Dedifferentiated amniotic fluid mesenchymal stem cell (primary cell): Measurements from ENCODE around the gene AHDC1.
A peak's percentile ranks its signal among the peaks of the same experiment; 100 is the strongest.

Experiments
- DNase-seq: peaks from one replicate; pipeline ENCODE4 v3.0.0-alpha.2; 2016; ENCODE audit errors: extremely low spot score

AHDC1 gene

DNA sequence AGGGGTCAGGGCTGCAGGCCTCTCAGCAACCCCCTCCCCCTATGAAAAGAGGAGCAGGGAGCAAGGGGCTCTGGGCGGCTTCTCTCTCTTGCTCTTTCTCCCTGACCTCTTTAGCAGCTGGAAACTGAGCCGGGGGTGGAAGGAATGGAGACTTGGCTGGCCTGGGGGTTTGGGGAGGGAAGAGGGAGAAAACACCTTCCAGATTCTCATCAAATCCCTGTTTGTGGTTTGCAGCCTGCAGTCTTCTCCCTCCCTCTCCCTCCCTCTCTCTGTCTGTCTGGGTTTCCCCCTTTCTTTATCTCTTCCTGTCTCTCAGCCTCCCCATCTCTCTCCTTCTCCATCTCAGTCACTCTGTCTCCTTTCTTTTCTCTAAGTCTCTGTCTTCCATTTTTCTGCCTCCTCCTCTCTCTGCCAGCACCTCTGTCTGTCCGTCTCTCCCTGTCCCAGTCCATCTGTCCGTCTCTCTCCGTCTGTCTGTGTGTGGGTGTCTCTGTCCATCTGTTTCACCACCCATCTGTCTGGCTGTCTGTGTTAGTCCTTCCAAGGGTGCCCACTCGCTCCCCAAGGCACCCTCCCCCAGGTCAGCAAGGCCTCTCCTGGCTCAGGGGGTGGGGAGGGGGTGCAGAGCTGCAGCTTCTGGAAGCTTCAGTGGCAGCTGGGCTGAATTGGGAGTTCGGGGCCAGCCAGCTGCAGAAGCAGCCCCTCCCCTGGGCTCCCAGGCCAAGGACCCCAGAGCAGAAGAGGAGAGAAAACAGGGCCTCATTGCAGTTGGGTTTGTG, 6.2 kb downstream of the AHDC1 start:
- DNase-seq: no peak

DNA sequence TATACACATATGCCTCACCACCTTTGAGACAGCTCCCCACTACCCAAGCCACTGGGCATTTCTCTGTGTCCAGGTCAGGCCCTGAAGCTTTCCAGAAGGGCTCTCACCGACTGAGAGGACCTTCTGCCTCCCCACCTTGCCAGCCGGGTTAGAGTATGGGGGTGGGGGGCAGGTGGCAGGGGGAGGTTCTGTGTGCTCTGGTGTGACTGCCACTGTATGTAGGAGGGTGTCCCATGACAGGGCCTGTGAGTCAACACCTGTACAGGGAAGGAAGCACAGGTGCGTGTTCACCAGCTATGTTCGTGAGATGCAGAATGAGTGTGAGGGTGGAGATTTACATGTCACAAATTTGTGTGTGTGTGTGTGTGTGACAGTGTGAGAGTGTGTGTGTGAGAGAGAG, 7.0 kb downstream of the AHDC1 start:
- no peak for DNase-seq

GRCh38 chr1:27596261-27596660, 7.7 kb downstream of the AHDC1 start:
- no peak for DNase-seq

DNA sequence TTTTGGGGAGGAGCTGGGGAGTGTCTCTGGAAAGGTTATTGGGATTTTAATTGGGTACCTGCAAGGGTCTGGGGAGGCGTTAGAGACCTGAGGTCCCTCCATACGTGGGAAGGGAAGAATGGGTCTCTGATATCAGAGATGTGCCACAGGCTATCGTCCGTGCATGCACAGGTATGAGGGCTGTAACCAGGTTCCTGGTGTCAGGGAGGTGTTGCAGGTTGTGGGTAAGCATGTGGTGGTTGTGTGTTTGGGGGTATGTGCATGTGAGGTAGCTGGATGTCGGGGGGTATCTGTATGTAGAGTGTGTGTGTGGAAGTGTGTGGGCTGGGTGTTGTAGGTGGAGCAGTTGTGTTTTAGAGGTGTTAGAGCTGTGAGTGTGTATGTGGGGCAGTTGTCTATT, 8.3 kb downstream of the AHDC1 start:
- DNase-seq: no peak

DNA sequence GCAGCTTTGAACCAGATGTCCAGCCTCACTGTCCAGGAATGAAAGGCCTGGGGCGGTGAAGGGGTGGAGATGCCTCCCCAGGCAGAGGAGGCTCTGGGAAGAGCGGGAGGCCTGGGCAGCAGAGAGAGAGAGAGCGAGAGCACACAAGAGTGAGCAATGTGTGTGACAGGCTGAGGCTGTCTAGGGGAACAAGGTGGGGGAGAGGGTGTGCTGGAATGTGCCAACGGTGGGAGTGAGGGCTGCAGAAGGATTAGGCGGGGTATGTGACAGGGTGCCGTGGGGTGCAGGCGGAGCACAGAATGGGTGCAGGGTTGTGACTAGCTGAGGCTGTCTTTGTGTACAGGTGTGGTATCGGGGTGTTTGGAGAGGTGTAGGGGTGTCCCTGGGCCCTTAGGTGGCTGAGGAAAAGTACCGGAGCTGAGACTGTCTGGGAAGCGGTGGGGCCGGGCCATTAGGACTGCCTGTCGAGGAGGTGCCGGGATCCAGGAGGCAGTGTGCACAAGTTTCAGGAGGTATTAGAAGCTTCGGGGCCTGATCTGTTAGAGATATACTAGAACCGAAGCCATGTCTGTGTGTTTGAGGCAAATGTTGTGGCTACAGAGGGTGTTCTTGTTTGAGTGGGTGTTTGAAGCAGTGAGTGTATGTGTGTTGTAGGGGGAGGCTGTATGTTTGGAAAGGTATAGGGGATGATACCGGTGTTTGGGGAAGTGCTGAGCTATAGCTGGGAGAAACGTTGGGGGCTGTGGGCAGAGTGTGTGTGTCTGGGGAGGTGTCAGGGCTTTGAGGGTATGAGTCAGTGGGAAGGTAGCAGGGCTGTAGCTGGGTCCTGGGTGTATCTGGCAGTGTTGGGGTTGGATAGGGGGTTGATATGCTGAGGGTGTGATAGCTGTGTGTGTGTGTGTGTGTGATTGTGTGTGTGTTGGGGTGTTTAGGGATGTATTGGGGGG, 9.1 kb downstream of the AHDC1 start:
- peak; percentile 54 for DNase-seq

DNA sequence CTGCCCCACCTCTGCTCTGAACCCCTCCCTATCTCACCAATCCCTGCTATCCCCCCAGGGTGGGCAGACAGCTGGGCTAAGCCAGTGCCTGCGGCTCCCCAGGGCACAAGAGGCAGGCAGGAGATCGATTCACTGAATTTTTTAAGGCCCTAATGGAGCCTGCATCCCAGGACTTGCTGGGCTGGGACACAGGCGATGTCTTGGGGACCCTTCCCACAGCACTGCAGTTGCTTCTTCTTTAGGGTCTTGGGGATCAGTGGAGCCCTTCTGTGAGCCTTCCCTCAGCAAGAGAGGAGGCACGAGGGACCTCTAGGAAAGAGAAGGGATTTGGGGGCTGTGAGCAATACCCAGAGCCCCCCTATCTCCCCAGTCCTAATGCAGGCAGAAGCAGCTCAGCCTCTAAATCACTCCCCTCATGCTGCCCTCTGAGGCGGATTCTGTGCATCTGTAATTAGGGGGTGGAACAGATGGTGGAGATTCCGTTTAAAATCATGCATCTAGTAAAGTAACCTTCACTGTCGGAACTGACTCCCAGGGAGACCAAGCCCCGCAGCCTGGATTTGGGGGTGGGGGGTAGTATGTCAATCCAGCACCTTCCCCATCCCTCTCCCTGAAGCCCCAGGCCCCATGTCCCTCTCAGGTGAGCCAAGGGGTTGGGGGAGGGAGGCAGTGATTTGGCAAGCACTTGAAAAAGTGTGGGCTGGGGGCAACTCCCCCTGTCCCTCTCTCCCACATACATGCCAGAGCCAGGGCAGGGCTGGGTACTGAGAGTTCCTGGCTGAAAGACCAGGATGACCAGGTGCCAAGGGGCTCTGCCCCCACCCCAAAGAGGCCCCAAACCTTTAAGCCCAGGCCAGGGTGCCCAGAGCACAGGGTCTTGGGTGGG, 10.0 kb downstream of the AHDC1 start:
- no peak for DNase-seq

GRCh38 chr1:27592931-27593677, 10.8 kb downstream of the AHDC1 start:
- DNase-seq: no peak

DNA sequence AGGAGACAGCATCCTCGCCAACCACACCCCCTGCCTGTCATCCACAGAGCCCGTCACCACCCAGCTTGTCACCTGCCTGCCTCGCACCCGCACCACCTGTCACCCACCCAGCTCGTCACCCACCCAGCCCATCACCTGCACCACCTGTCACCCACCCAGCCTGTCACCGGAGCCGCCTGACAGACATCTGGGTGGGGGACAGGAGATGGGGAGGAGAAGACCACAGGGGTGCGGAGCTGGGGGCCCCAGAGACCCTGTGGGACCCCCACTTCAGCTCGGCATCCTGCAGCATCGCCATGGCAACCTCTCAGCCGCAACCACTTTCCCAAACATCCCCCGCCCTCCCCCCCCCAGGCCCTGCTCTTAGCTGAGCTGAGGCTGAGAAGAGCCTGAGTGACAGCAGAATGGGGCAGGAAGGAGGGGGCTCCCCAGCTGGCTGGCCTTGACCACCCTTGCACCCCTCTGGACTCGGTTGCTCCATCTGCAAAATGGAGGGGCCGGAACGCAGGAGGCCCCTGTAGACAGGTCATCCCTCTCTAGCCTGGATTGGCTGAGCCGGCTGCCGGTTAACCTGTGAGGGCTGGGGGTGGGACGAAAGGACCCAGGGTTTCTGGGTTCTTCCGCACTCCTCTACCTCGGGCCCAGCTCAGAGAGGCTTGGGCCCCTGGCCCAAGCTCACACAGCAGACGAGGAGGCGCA, 11.6 kb downstream of the AHDC1 start:
- DNase-seq: no peak

DNA sequence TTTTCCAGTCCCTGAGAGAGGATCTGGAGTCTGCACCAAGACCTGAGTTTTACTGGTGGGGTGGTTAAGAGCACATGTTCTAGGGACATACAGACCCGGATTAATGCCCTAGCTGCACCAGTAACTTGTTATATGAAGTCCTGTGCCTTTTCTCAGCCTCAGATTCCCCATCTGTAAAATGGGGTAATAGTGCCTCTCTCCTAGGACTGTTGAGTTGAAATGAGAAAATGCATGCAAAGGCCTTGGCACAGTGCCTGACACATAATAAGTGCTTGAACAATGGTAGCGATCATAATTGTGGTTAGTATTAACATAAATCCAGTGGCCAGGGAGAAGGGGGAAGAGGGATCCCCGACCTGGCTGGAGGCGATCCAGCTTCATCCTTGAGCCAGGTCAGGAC, 12.3 kb downstream of the AHDC1 start:
- DNase-seq: no peak

DNA sequence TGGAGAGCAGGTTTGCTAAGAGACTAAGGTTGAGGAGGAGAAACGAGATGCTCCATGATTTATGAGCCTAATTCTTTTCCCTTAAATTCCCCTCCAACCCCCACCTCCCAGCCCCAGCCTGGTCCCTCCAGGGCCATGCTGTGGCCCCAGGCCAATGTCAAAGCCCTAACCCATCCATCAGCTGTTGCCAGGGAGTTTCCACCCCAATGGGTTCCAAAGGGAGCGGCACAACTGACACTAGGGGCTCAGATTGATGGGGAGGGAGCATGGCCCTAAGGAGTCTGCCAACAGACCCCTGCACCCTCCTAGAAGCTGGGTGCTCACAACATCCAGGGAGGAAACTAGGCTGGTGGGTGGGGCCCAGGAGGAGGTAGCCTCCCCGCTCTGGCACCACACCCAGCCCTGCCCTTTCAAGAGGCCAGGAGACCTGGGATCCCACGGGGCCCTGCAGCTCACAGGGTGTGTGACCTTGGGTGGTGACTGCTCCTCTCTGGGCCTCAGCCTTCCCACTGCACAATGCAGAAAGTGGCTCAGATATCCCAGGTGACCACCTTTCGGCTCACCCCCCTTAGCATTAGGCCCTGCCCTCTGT, 12.9 kb downstream of the AHDC1 start:
- DNase-seq: no peak

- DNase-seq: peak; percentile 52
These were observed 14.0 kb downstream of the AHDC1 start for GRCh38 chr1:27589841-27590426.

DNA sequence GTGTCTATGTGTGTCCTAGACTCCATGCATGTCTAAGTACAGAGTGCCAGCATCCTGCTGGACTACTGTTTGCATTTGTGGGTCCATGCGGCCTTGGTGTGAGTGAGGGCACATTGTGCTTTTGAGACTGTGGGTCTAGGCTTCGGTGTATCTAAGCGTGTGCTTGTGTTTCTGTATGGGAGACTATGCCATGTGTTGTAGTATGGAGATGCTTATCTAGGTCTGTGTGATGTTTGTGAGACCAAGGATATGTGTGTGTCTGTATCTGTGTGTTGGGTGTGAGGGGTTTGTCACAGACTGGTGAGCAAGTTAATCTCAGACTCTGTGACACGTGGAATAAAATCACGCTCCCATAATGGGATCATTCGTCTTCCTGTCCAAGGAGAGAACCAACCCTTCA, 14.5 kb downstream of the AHDC1 start:
- DNase-seq: no peak

DNA sequence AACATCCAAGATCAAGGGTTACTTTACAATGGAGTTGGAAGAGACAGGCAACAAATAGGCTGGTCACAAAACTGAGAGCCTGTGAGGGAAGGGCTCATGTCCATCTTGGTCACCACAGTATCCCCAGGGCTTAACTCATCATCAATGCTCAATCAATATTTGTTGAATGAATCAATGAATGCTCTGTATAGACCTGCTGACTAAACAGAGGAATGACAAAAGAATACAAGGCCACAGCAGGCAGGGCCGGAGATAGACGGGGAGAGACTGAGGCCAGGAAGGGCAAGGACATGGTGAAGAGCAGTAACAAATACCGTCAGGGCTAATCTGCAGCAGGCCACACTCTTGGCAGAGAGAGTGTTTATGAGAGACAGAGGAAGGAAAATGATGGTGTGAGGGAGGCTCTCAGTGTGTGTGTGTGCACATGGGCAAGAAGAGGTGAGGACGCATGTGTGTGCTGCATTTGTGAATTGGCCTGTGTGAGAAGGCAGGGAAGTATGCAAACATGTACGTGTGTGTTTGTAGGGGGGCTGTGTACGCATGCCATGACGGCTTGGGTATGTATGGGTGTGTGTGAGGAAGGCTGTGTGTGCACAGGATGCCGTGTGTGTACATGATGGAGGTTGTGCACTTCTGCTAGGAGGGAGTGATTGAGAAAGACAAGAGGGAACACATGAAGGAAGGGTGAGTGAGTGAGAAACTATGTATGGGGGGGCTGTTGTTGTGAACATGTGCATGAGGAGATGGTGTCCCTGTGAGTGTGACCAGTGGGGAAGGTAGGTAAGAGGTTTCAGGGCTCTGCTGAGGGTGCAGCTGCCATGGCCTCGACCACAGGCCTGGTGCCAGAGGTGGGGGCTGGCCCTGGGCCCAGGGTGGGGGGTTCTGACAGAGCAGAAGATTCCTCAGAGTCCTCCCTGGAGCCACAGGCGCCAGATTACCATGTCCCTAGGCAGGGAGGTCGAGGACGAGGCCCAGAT, 15.4 kb downstream of the AHDC1 start:
- no peak for DNase-seq

DNA sequence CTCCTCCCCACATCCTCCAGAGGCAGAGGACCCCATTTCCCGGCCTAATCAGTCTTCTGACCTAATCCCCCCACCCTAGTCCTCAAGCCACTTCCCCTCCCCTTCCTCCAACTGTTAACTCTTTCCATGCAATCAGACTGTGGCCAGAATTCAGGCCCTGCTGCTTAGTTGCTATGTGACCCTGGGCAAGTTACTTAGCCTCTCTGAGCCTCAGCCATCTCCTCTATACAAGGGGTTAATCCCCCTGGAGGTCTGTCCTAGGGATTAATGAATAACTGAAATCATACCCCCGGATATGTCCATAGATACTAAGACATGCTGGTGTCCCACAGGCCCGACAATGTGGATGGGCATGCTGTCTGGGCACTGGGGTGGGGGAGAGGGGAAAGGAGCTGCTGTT, 18.3 kb downstream of the AHDC1 start:
- no peak for DNase-seq

DNA sequence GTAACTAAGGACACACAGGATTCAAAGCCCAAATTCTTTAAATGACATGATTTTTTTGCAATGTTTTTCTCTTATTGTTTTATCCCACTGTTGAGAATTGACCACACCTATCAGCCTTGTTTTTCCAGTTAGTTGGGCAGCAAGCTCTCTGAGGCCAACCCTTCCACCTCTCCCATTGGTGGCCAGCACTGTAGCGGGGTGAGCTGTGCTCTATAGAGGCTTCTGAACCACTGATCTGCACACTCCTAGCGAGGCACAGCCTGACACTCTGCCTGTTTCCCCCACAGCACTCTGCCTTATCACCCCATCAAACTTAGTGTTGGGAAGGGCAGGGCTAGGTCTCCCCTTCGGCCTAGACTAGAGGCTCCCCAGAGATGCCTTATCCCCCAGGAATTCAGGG, 19.5 kb downstream of the AHDC1 start:
- DNase-seq: no peak

- no peak for DNase-seq
These were observed 20.5 kb downstream of the AHDC1 start for GRCh38 chr1:27583479-27583878.

GRCh38 chr1:27581823-27582243, 22.1 kb downstream of the AHDC1 start:
- DNase-seq: no peak

DNA sequence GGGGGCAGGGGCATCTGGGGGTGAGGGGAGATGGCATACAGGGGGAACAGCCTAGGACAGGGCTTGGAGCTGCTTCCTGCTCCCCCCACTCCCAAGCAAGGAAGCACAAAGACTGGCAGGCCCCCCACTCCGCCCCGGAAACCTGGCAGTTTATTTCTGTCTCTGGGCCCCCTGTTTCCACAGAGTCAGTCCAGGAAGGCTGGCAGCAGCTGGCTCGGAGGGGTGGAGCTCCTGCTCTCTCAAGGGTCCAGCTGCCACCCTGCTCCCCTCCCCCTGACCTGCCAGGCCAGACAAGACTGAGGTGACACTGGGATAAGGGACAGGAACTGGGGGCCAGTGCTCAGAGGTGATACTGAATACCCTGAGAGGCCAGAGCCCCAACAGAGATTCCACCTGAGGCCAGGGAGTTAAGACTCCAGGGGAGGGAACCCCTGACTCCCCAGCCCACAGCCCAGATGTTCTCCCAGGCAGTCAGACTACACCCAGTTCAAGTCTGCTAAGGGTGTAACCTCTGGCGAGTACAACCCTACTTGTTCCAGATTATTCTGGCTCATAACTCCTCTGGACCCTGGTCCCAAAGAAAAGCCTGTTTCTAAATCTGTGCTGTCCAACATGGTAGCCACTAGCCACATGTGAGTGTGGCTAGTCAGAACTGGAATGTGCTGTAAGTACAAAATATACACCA, 26.3 kb downstream of the AHDC1 start:
- no peak for DNase-seq
